HL-60 (cell line): Measurements from ENCODE around the gene GALNT14.

ENCODE experiments used
- DNase-seq, 2 experiments: peaks; one replicate each; pipeline ENCODE4 v3.0.0-alpha.2; 2010 to 2020; ENCODE audit warnings: low read depth in 1 of 2, low spot score in 1 of 2
- H3K27ac ChIP-seq: fragments of 250-450 bp; sonication (Bioruptor Pico); replicated peaks from 2 replicates; pipeline ENCODE4 v1.5.1; 2020; ENCODE audit warnings: mild to moderate bottlenecking, moderate library complexity
- H3K27me3 ChIP-seq: fragments of 250-450 bp; sonication (Bioruptor Pico); 2 replicates; pipeline ENCODE4 v1.5.1; 2021; ENCODE audit warnings: mild to moderate bottlenecking, moderate library complexity; ENCODE audit not compliant: insufficient read depth, poor library complexity, severe bottlenecking
- H3K4me3 ChIP-seq: replicated peaks from 2 replicates; pipeline ENCODE4 v1.5.1; 2011; ENCODE audit warnings: mild to moderate bottlenecking, control low read depth, low read length; ENCODE audit not compliant: insufficient read depth
- CTCF ChIP-seq: IDR thresholded peaks from one replicate; pipeline ENCODE4 v1.5.1; 2011; ENCODE audit warnings: low read length, control low read depth, inconsistent platforms; ENCODE audit not compliant: insufficient read depth
- GABPA ChIP-seq: IDR thresholded peaks from 2 replicates; pipeline ENCODE4 v1.6.1; 2012; ENCODE audit warnings: low read depth
- POLR2AphosphoS5 ChIP-seq: IDR thresholded peaks from 2 replicates; pipeline ENCODE4 v1.6.1; 2012; ENCODE audit warnings: low read depth
- REST ChIP-seq: IDR thresholded peaks from 2 replicates; pipeline ENCODE4 v1.6.1; 2012; ENCODE audit warnings: low read depth; ENCODE audit not compliant: insufficient replicate concordance
- SPI1 ChIP-seq: IDR thresholded peaks from 2 replicates; pipeline ENCODE4 v1.6.1; 2012; ENCODE audit warnings: low read depth, mild to moderate bottlenecking, borderline replicate concordance

The GALNT14 gene

GRCh38 chr2:31131871-31132270 is 6.4 kb downstream of the GALNT14 start:
- no peak for DNase-seq
- Histone ChIP-seq H3K4me3 (no peak overlapping the region), H3K27ac (no peak overlapping the region), H3K27me3 (no peaks in the 10 kb centered on the region)
- no peak for TF ChIP-seq SPI1
- TF ChIP-seq GABPA: no peak
- no peak for TF ChIP-seq REST
- no peak for TF ChIP-seq POLR2AphosphoS5
- TF ChIP-seq CTCF: no peak

- Histone ChIP-seq H3K4me3 (no peak overlapping the region), H3K27ac (no peak overlapping the region), H3K27me3 (no peaks in the 10 kb centered on the region)
- TF ChIP-seq CTCF (no peak), GABPA (no peak), SPI1 (no peak), POLR2AphosphoS5 (no peak), REST (no peak)
- no peak for DNase-seq
Observed at GRCh38 chr2:31129375-31130171, 8.7 kb downstream of the GALNT14 start.

GRCh38 chr2:31127931-31128330 is 10.3 kb downstream of the GALNT14 start:
- TF ChIP-seq REST (no peak), SPI1 (no peak), CTCF (no peak), GABPA (no peak), POLR2AphosphoS5 (no peak)
- no peak overlapping the region for H3K4me3 ChIP-seq
- DNase-seq: no peak
- H3K27me3 ChIP-seq: no peaks in the 10 kb centered on the region
- no peak overlapping the region for H3K27ac ChIP-seq
